GM19328 (cell line): ENCODE measurements around the gene PRDM16.

Source experiments
- ATAC-seq: cut with Tn5 transposase; IDR thresholded peaks from one replicate; pipeline ENCODE4 v1.9.1; 2021; ENCODE audit warnings: mild to moderate bottlenecking, moderate library complexity; ENCODE audit not compliant: unreplicated experiment

PRDM16 gene

GRCh38 chr1:3067671-3068563, 1.1 kb upstream of the PRDM16 start:
- no peak for ATAC-seq

GRCh38 chr1:3069491-3070308, 697 bp downstream of the PRDM16 start:
- ATAC-seq: no peak

GRCh38 chr1:3070309-3070643, 1.3 kb downstream of the PRDM16 start:
- ATAC-seq: no peak

GRCh38 chr1:3070644-3071564, 1.9 kb downstream of the PRDM16 start:
- no peak for ATAC-seq

- no peak for ATAC-seq
Observed at GRCh38 chr1:3071565-3072390, 2.8 kb downstream of the PRDM16 start.

GRCh38 chr1:3072391-3073185, 3.6 kb downstream of the PRDM16 start:
- ATAC-seq: no peak

GRCh38 chr1:3073186-3073488, 4.1 kb downstream of the PRDM16 start:
- no peak for ATAC-seq

- no peak for ATAC-seq
Observed at GRCh38 chr1:3073489-3074296, 4.7 kb downstream of the PRDM16 start.

GRCh38 chr1:3074297-3074741, 5.3 kb downstream of the PRDM16 start:
- ATAC-seq: no peak

- ATAC-seq: no peak
Observed at GRCh38 chr1:3074800-3075199, 5.8 kb downstream of the PRDM16 start.

- no peak for ATAC-seq
Observed at GRCh38 chr1:3075666-3076362, 6.8 kb downstream of the PRDM16 start.

GRCh38 chr1:3076363-3076740, 7.3 kb downstream of the PRDM16 start:
- ATAC-seq: no peak

GRCh38 chr1:3077081-3077480, 8.1 kb downstream of the PRDM16 start:
- no peak for ATAC-seq

GRCh38 chr1:3077561-3077960, 8.6 kb downstream of the PRDM16 start:
- no peak for ATAC-seq

GRCh38 chr1:3078430-3078861, 9.4 kb downstream of the PRDM16 start:
- ATAC-seq: no peak

- ATAC-seq: no peak
Observed at GRCh38 chr1:3078871-3079270, 9.9 kb downstream of the PRDM16 start.

GRCh38 chr1:3079381-3080052, 10.5 kb downstream of the PRDM16 start:
- ATAC-seq: no peak
